ENCODE measurements around the gene AP1B1. TPM values are rescaled to one million over a fixed set of nuclear protein-coding genes. Genes with fewer than 3 reads are reported as not detected.
A peak's percentile ranks its signal among the peaks of the same experiment; 100 is the strongest.
"Not testable (repeated sequence)": the region's sequence is repeated elsewhere in the genome, so short reads cannot be mapped to it uniquely, and the experiment has no call there.

AP1B1 gene
- total and polyA plus RNA-seq, 2 experiments from 2014 or later: 46.6 to 50.1 TPM

DNA sequence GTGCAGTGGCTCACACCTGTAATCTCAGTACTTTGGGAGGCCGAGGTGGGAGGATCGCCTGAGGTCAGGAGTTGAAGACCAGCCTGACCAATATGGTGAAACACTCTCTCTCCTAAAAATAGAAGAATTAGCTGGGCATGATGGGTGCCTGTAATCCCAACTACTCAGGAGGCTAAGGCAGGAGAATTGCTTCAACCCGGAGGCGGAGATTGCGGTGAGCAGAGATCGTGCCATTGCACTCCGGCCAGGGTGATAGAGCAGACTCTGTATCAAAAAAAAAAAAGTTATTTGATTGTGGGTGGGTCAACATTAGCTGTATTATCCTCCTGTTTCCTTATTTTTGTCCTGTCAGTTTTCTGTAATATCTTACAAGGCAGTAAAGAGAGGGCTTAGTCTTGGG, 38.1 kb upstream of the AP1B1 start:
- Histone ChIP-seq H3K9me3 (ENCODE audit: low read depth) (no peaks in the 10 kb centered on the region), H3K4me3 (no peak overlapping the region), H3K27ac (no peak overlapping the region), H3K36me3 (replicated peaks; ENCODE audit: insufficient read depth, low read depth) (no peaks in the 10 kb centered on the region), H3K4me1 (ENCODE audit: insufficient read depth) (no peaks in the 10 kb centered on the region), H3K79me2 (no peaks in the 10 kb centered on the region), H3K9me2 (replicated peaks; ENCODE audit: insufficient read depth) (no peaks in the 10 kb centered on the region), H3K4me2 (no peak overlapping the region), H3K27me3 (no peaks in the 10 kb centered on the region), H2AFZ (no peak overlapping the region), H4K20me1 (ENCODE audit: insufficient read depth, poor library complexity, severe bottlenecking) (no peaks in the 10 kb centered on the region)
- 93% methylated on average over 7 of the region's 7 CpGs for WGBS (ENCODE audit: low lambda C conversion rate, missing lambda C conversion rate)
- no peak for TF ChIP-seq EZH2 (IDR thresholded peaks at IDR 0.05; ENCODE audit: borderline replicate concordance)
- TF ChIP-seq CTCF (IDR thresholded peaks at IDR 0.05; ENCODE audit: poor library complexity): no peak
- no peak for TF ChIP-seq EZH2phosphoT487 (IDR thresholded peaks at IDR 0.05; ENCODE audit: low read depth, severe bottlenecking, unreplicated experiment)
- DNase-seq (ENCODE audit: low spot score): no peak

DNA sequence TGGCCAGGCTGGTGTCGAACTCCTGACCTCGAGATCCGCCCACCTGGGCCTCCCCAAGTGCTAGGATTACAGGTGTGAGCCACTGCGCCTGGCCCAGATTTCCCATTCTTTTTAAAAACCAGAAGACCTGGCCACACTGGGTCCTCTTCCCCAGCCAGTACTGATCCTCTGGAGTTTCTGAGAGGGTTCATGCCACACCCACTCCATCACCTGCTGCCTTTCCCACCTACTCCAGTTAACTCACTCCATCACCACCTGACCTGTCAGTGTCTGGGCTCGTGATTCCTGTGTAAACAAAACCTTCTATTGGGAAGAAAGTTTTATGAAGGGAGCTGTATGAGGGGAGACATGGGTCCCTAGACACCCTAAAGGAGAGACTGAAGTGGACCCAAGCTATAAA, 30.3 kb upstream of the AP1B1 start:
- not testable (repeated sequence) for H3K36me3 ChIP-seq (replicated peaks; ENCODE audit: insufficient read depth, low read depth); H4K20me1 ChIP-seq (ENCODE audit: insufficient read depth, poor library complexity, severe bottlenecking); H3K4me2 ChIP-seq; H3K9me2 ChIP-seq (replicated peaks; ENCODE audit: insufficient read depth); DNase-seq (ENCODE audit: low spot score); H3K4me1 ChIP-seq (ENCODE audit: insufficient read depth); H2AFZ ChIP-seq; H3K4me3 ChIP-seq; H3K9me3 ChIP-seq (ENCODE audit: low read depth); H3K79me2 ChIP-seq; H3K27me3 ChIP-seq; H3K27ac ChIP-seq
- WGBS (ENCODE audit: low lambda C conversion rate, missing lambda C conversion rate): 68% methylated on average over 5 of the region's 5 CpGs

DNA sequence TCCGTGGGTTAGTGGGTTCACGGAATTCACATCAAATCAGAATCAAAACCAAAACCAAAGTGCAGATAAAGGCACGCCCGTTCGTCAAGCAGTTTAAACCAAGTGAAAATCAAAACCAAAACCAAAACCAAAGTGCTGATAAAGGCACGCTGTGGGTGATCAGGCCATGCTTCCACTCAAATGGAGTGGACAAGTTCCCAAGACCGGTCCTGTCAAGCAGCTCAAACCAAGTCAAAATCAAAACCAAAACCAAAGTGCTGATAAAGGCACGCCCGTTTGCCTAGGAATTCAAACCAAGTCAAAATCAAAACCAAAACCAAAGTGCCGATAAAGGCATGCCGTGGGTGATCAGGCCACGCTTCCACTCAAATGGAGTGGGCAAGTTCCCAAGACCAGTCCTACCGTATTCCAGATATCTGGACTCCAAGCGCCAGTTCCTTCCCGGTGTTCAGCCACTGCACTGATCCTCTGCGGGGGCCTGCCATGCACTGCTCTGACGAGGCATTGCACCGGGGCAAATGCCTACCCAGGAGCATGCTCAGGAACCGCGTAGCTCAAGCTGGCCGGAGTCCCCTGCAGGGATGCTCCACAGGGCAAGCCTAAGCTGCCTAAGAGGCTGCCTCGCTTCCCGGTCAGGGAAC, 26.7 kb upstream of the AP1B1 start:
- not testable (repeated sequence) for H3K27ac ChIP-seq; H3K4me3 ChIP-seq; H3K27me3 ChIP-seq; H3K4me1 ChIP-seq (ENCODE audit: insufficient read depth); H3K4me2 ChIP-seq; H2AFZ ChIP-seq; H3K79me2 ChIP-seq; DNase-seq (ENCODE audit: low spot score); H4K20me1 ChIP-seq (ENCODE audit: insufficient read depth, poor library complexity, severe bottlenecking); H3K9me2 ChIP-seq (replicated peaks; ENCODE audit: insufficient read depth); H3K36me3 ChIP-seq (replicated peaks; ENCODE audit: insufficient read depth, low read depth); H3K9me3 ChIP-seq (ENCODE audit: low read depth)
- WGBS (ENCODE audit: low lambda C conversion rate, missing lambda C conversion rate): 85% methylated on average over 23 of the region's 23 CpGs

DNA sequence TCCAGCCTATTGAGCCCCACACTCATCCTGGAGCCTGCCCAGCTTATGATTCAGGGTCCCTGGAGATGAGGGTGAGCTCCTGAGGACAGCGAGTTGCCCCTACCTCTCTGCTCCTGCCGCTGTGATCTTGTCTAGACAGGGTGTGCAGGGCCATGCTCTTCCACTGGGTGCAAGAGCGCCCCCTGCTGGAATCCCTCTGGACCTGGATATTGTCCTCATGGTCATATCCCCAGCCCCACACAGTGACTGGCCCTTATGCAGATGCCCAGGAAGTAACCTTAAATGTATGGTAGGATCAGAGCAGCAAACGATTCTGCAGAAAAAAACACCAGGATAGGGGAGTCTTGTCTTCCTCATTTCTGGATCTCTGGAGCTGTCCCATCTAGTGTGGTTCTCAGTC, 24.4 kb upstream of the AP1B1 start:
- not testable (repeated sequence) for H3K4me1 ChIP-seq (ENCODE audit: insufficient read depth); H4K20me1 ChIP-seq (ENCODE audit: insufficient read depth, poor library complexity, severe bottlenecking); H3K9me3 ChIP-seq (ENCODE audit: low read depth); DNase-seq (ENCODE audit: low spot score); H3K4me3 ChIP-seq; H3K4me2 ChIP-seq; H3K9me2 ChIP-seq (replicated peaks; ENCODE audit: insufficient read depth); H3K27me3 ChIP-seq; H3K36me3 ChIP-seq (replicated peaks; ENCODE audit: insufficient read depth, low read depth); H2AFZ ChIP-seq; H3K27ac ChIP-seq; H3K79me2 ChIP-seq
- WGBS (ENCODE audit: low lambda C conversion rate, missing lambda C conversion rate): 44% methylated on average over 4 of the region's 4 CpGs
- TF ChIP-seq CTCF (IDR thresholded peaks at IDR 0.05; ENCODE audit: poor library complexity): peak; percentile 25

DNA sequence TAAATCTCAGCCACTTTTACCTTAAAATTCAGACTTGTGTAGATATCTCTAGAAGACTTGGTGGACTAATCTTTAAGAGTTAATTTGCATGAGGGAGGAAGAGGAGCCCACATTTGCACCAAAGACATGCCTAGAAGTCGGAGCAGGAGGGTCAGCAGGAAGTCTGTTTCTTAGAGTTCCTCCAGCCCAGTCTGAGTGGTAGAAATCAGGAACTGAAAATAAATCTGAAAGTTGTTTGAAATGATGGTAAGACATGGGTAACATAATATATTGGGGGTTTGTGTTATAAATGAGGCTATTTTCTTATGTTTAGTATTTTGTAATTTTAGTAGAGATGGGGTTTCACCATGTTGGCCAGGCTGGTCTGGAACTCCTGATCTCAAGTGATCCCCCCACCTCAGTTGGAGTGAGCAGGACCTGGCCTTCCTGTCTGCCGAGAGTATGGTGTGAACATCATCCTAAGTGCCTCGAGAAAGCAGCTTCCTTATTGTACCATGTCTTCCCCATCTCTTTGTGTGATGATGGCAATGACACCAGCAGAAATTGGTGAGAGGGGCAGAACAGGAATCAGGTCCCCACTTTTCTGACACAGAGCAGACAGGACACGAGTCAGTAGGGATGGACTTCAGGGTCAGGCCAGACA, 23.3 kb upstream of the AP1B1 start:
- H3K79me2 ChIP-seq; DNase-seq (ENCODE audit: low spot score); H3K9me3 ChIP-seq (ENCODE audit: low read depth); H3K27ac ChIP-seq; H3K4me1 ChIP-seq (ENCODE audit: insufficient read depth); H4K20me1 ChIP-seq (ENCODE audit: insufficient read depth, poor library complexity, severe bottlenecking); H3K27me3 ChIP-seq; H3K4me3 ChIP-seq; H3K4me2 ChIP-seq; H3K9me2 ChIP-seq (replicated peaks; ENCODE audit: insufficient read depth); H2AFZ ChIP-seq; H3K36me3 ChIP-seq (replicated peaks; ENCODE audit: insufficient read depth, low read depth): not testable (repeated sequence)
- WGBS (ENCODE audit: low lambda C conversion rate, missing lambda C conversion rate): 88% methylated on average over 4 of the region's 4 CpGs
